ENCODE measurements around the gene ZNF823. TPM values are rescaled to one million over a fixed set of nuclear protein-coding genes. Genes with fewer than 3 reads are reported as not detected.

Gene ZNF823
- total RNA-seq (2014; rRNA removed; shearing (Covaris generic)) (7.0 and 7.2 TPM in 2 replicates), total RNA-seq (2022) (5.7 and 6.8 TPM in 2 replicates), Bru-seq, nascent RNA (percentile 51 among the genes with signal in this experiment), BruChase-seq, experiment 1, labeled RNA remaining after a 6-hour chase (percentile 55 among the genes with signal in this experiment), BruChase-seq, experiment 2, labeled RNA remaining after a 2-hour chase (percentile 58 among the genes with signal in this experiment)
- long read RNA-seq, transcript ZNF823-201 (4 exons, 2,423 nt): major isoform, 14 of 16 reads
- long read RNA-seq, partial matches to known transcripts: 1 of 16 reads
- long read RNA-seq, other reads (novel, unspliced or antisense): 0 of 16 reads

DNA sequence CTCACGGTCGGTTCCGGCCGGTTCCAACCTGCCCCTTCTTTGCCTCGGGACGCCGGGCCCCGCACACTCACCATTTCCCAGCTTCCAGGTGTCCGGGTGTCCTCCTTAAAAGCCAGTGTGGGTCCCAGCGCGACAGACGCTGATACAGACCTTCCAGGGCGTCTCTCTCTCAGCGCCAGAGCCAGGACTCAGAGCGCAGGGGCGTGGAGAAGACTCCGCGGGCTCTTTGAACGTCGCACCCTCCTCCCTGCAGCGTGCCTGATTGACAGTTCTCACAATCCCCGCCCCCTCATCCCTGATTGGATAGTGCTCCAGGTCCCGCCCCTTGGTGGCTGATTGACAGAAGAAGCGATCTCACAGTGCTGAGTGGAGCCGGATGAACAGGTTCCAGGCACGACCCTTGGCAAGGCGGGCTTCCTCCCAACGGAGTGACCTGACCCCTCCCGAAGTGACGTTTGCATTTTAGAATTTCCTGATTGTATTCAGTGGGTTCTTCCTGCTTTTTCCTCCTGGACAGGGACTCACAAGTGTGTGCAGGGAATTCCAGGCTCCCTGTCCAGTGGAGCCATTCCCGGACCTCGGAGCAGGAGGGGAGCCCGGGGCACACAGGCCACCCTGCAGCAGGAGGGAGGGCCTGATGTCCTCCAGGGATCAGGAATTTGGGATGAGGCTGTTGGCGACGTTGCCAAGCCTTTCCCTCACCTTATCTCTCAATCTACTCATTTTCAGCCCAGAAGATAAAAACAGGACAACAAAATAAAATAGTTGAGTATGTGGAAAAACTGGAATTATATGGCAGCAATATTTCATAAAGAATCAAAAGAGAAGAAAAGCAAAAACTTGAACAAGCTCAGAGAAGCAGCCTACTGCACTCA lies at the start of gene ZNF823:
Gene ZNF823 (minus strand): TSS at position 201 of the 875 bp plus-strand sequence. CDS start 127 bp downstream, at position 74.
- no peaks in the 10 kb centered on the region for H3K9me2 ChIP-seq (ENCODE audit: insufficient read depth, low read length)
- TF ChIP-seq EZH2phosphoT487 (IDR thresholded peaks at IDR 0.05; ENCODE audit: borderline replicate concordance, low read depth, low read length): no peak
- TF ChIP-seq CTCF (conservative IDR thresholded peaks at IDR 0.05; ENCODE audit: low read length): no peak
- peak within 1 kb of the TSS; percentile 80 for H3K4me3 ChIP-seq (ENCODE audit: low read depth, low read length, poor library complexity, severe bottlenecking)
- H3K27ac ChIP-seq (ENCODE audit: low read depth, low read length, poor library complexity, severe bottlenecking): peak within 1 kb of the TSS; percentile 22
- no peaks in the 10 kb centered on the region for H3K9me3 ChIP-seq (ENCODE audit: low read length)
- peak within 1 kb of the TSS; percentile 99 for H2AFZ ChIP-seq (ENCODE audit: low read length)
- H3K4me1 ChIP-seq (ENCODE audit: insufficient read depth, low read length, poor library complexity, severe bottlenecking): peaks cover 19% of the 10 kb centered on the region
- CTCF ChIA-PET (ENCODE audit: unreplicated experiment): no interaction called here
- peak; percentile 99 for DNase-seq (ENCODE audit: low spot score)
- no peaks in the 10 kb centered on the region for H4K20me1 ChIP-seq (ENCODE audit: insufficient read depth, low read length)
- BruUV-seq (replicated peaks): no TSS peak
- no peaks in the 10 kb centered on the region for H3K36me3 ChIP-seq (ENCODE audit: insufficient read depth, low read length)
- H3K79me2 ChIP-seq (ENCODE audit: insufficient read depth, low read depth, low read length): no peaks in the 10 kb centered on the region
- peak within 1 kb of the TSS; percentile 84 for H3K4me2 ChIP-seq (ENCODE audit: low read length)
- intact Hi-C loops (cut with micrococcal nuclease; ENCODE audit: unreplicated experiment): no loop called here
- POLR2A ChIA-PET: interaction anchor here (0.6 kb wide), 1 partner anchor 261 kb away, joined by 3 read pairs; no protein-coding TSS in a partner anchor

- intact Hi-C loops (cut with micrococcal nuclease; ENCODE audit: unreplicated experiment): no loop called here
- BruUV-seq (replicated peaks): no TSS peak
- CTCF ChIA-PET (ENCODE audit: unreplicated experiment): no interaction called here
Measured at GRCh38 chr19:11787536-11787935, 48.8 kb upstream of the ZNF823 start.

More at GRCh38 chr19:11787536-11787935, 48.8 kb upstream of the ZNF823 start:
- Histone ChIP-seq H3K36me3 (ENCODE audit: insufficient read depth, low read length) (peaks cover 11% of the 10 kb centered on the region), H3K4me1 (ENCODE audit: insufficient read depth, low read length, poor library complexity, severe bottlenecking) (no peaks in the 10 kb centered on the region), H3K9me2 (ENCODE audit: insufficient read depth, low read length) (no peaks in the 10 kb centered on the region), H3K4me2 (ENCODE audit: low read length) (no peak overlapping the region), H3K27ac (ENCODE audit: low read depth, low read length, poor library complexity, severe bottlenecking) (no peak overlapping the region), H4K20me1 (ENCODE audit: insufficient read depth, low read length) (no peaks in the 10 kb centered on the region), H3K4me3 (ENCODE audit: low read depth, low read length, poor library complexity, severe bottlenecking) (no peak overlapping the region), H3K79me2 (ENCODE audit: insufficient read depth, low read depth, low read length) (no peaks in the 10 kb centered on the region), H2AFZ (ENCODE audit: low read length) (no peak overlapping the region), H3K9me3 (ENCODE audit: low read length) (peaks cover 19% of the 10 kb centered on the region)
- DNase-seq (ENCODE audit: low spot score): no peak
- TF ChIP-seq CTCF (conservative IDR thresholded peaks at IDR 0.05; ENCODE audit: low read length) (no peak), EZH2phosphoT487 (IDR thresholded peaks at IDR 0.05; ENCODE audit: borderline replicate concordance, low read depth, low read length) (no peak)
- POLR2A ChIA-PET: no interaction called here
